Spleen (tissue), 7 donors: ENCODE results near the gene IMMP2L.

ENCODE experiments used
- CTCF ChIP-seq, 11 experiments: fragments of 200-600 bp in 7 of 11; fragments of 450-650 bp in 4 of 11; sonication (generic) in 4 of 11; IDR thresholded peaks in 8 of 11; conservative IDR thresholded peaks in 3 of 11; 1 replicate in 7 of 11; 2 replicates in 4 of 11; pipeline versions ENCODE4 v1.4.0 to v1.8.0; 2016 to 2021; ENCODE audit warnings: antibody characterized with exemption in 11 of 11, inconsistent platforms in 4 of 11, mild to moderate bottlenecking in 1 of 11
- POLR2A ChIP-seq, 3 donors: fragments of 450-650 bp; IDR thresholded peaks; one replicate each; pipeline ENCODE4 v1.5.1; 2017; ENCODE audit warnings: antibody characterized with exemption in 3 of 3, mild to moderate bottlenecking in 1 of 3
- POLR2AphosphoS5 ChIP-seq, 3 donors: sonication (generic); formaldehyde crosslinking; IDR thresholded peaks; one replicate each; pipeline ENCODE4 v1.5.1; 2017; ENCODE audit warnings: antibody characterized with exemption in 3 of 3
- donor health status: DM: no; HTN: no; CAD: no; lungs with moderate emphysema.
- donor health status: DM: no; HTN: no; CAD: no.
- donor health status: DM: no; HTN: no; CAD: no.

- TF ChIP-seq CTCF (IDR thresholded peaks at IDR 0.05 in 8 of 11, conservative IDR thresholded peaks at IDR 0.05 in 3 of 11) (no peak), POLR2A (IDR thresholded peaks at IDR 0.05) (no peak), POLR2AphosphoS5 (IDR thresholded peaks at IDR 0.05) (no peak)
Measured at GRCh38 chr7:111492234-111492633, 70.1 kb downstream of the IMMP2L start.
